Left lung (tissue), 10 donors: ENCODE measurements around the gene OCSTAMP. TPM values are rescaled to one million over a fixed set of nuclear protein-coding genes. Genes with fewer than 3 reads are reported as not detected.
A peak's percentile ranks its signal among the peaks of the same experiment; 100 is the strongest.

Experiments
- ATAC-seq: fragments of 200-7000 bp; cut with Tn5 transposase; one replicate; pipeline ENCODE4 v1.9.1; 2020; ENCODE audit warnings: moderate library complexity
- DNase-seq, 4 donors: peaks; one replicate each; pipeline ENCODE4 v3.0.0-alpha.2; 2013 to 2020
- H3K27ac ChIP-seq, 2 donors: fragments of 200-600 bp; sonication (generic) in 1 of 2; one replicate each; pipeline versions ENCODE4 v1.5.0 to v1.8.0; 2020 to 2021
- H3K27me3 ChIP-seq, 2 donors: fragments of 200-600 bp; sonication (generic) in 1 of 2; one replicate each; pipeline versions ENCODE4 v1.5.0 to v1.8.0; 2020 to 2021
- H3K36me3 ChIP-seq, 2 donors: fragments of 200-600 bp; sonication (generic) in 1 of 2; one replicate each; pipeline versions ENCODE4 v1.5.0 to v1.8.0; 2020 to 2021
- H3K4me1 ChIP-seq, 2 donors: fragments of 200-600 bp; one replicate each; pipeline ENCODE4 v1.8.0; 2021
- H3K4me3 ChIP-seq, 2 donors: fragments of 200-600 bp; sonication (generic) in 1 of 2; one replicate each; pipeline versions ENCODE4 v1.5.0 to v1.8.0; 2020 to 2021; ENCODE audit warnings: mild to moderate bottlenecking in 1 of 2
- H3K9me3 ChIP-seq, 2 donors: fragments of 200-600 bp; sonication (generic) in 1 of 2; one replicate each; pipeline versions ENCODE4 v1.5.0 to v1.8.0; 2020 to 2021
- CTCF ChIP-seq, 2 donors: fragments of 200-600 bp; sonication (generic) in 1 of 2; IDR thresholded peaks; one replicate each; pipeline versions ENCODE4 v1.5.0 to v1.8.0; 2021; ENCODE audit warnings: antibody characterized with exemption in 2 of 2
- intact Hi-C, 2 donors: fragments of 100-400 bp; cut with DNase I; formaldehyde crosslinking; loops; one replicate each; pipeline versions ENCODE4 v1.11.2 to v1.14.2; 2022
- polyA plus RNA-seq, 6 donors: library from polyadenylated mRNA; unstranded; fragments of 120-200 nt; gene quantifications; one replicate each; pipeline ENCODE4 v1.2.1, GENCODE V29; 2013; ENCODE audit not compliant: insufficient read length in 6 of 6
- total RNA-seq, 2 donors: library from RNA; stranded (reverse); fragmentation: NEBNext Ultra II Directional; extraction: Animal tissue kit (Norgen Biotek cat#: 25700); gene quantifications; one replicate each; pipeline ENCODE4 v1.2.1, GENCODE V29; 2021
- donor health status: DM: no; HTN: yes; CAD: no.
- donor health status: DM: no; HTN: no; CAD: no.

The OCSTAMP gene
- total and polyA plus RNA-seq, 8 donors, result not detected

- no peak overlapping the region for H3K4me3 ChIP-seq
- no peak for ATAC-seq
- no peak for TF ChIP-seq CTCF (IDR thresholded peaks at IDR 0.05)
- intact Hi-C loops, result no loop called here
- H3K36me3 ChIP-seq, result no peaks in the 10 kb centered on the region
- peaks cover 0 to 7% of the 10 kb centered on the region in 2 donors for H3K4me1 ChIP-seq
- peak overlapping the region in 1 of 2 donors; percentile 16 for H3K27ac ChIP-seq
- DNase-seq, result no peak
- peaks cover 10 to 62% of the 10 kb centered on the region in 2 donors for H3K27me3 ChIP-seq
- no peaks in the 10 kb centered on the region for H3K9me3 ChIP-seq
These were observed 5.2 kb downstream of the OCSTAMP start for GRCh38 chr20:46545077-46545826.

- Histone ChIP-seq H3K9me3 (no peaks in the 10 kb centered on the region), H3K4me3 (no peak overlapping the region), H3K27ac (no peak overlapping the region), H3K4me1 (peaks cover 0 to 7% of the 10 kb centered on the region in 2 donors), H3K36me3 (no peaks in the 10 kb centered on the region), H3K27me3 (peaks cover 12 to 69% of the 10 kb centered on the region in 2 donors)
- intact Hi-C loops, result no loop called here
- ATAC-seq (no peak), DNase-seq (no peak)
- TF ChIP-seq CTCF (IDR thresholded peaks at IDR 0.05), result no peak
These were observed 5.9 kb downstream of the OCSTAMP start for GRCh38 chr20:46544576-46544975.

- intact Hi-C loops, result no loop called here
- no peak for TF ChIP-seq CTCF (IDR thresholded peaks at IDR 0.05)
- H3K27me3 ChIP-seq, result peaks cover 12 to 75% of the 10 kb centered on the region in 2 donors
- no peaks in the 10 kb centered on the region for H3K9me3 ChIP-seq
- peaks cover 0 to 7% of the 10 kb centered on the region in 2 donors for H3K4me1 ChIP-seq
- DNase-seq, result no peak
- ATAC-seq, result no peak
- no peaks in the 10 kb centered on the region for H3K36me3 ChIP-seq
- H3K27ac ChIP-seq, result no peak overlapping the region
- no peak overlapping the region for H3K4me3 ChIP-seq
These were observed 6.5 kb downstream of the OCSTAMP start for GRCh38 chr20:46543959-46544358.

- DNase-seq (no peak), ATAC-seq (no peak)
- Histone ChIP-seq H3K36me3 (no peaks in the 10 kb centered on the region), H3K9me3 (no peaks in the 10 kb centered on the region), H3K27me3 (peaks cover 16 to 84% of the 10 kb centered on the region in 2 donors), H3K27ac (no peak overlapping the region), H3K4me1 (peaks cover 0 to 7% of the 10 kb centered on the region in 2 donors), H3K4me3 (no peak overlapping the region)
- no peak for TF ChIP-seq CTCF (IDR thresholded peaks at IDR 0.05)
- intact Hi-C loops, result no loop called here
These were observed 7.4 kb downstream of the OCSTAMP start for GRCh38 chr20:46543033-46543432.

GRCh38 chr20:46541229-46541935 is 9.1 kb downstream of the OCSTAMP start:
- no peaks in the 10 kb centered on the region for H3K36me3 ChIP-seq
- no peak for TF ChIP-seq CTCF (IDR thresholded peaks at IDR 0.05)
- H3K9me3 ChIP-seq, result no peaks in the 10 kb centered on the region
- peaks cover 16 to 84% of the 10 kb centered on the region in 2 donors for H3K27me3 ChIP-seq
- H3K27ac ChIP-seq, result no peak overlapping the region
- no peak for ATAC-seq
- intact Hi-C loops, result no loop called here
- peak in 1 of 4 donors; percentile 63 for DNase-seq
- peaks cover 0 to 7% of the 10 kb centered on the region in 2 donors for H3K4me1 ChIP-seq
- no peak overlapping the region for H3K4me3 ChIP-seq
